ENCODE data around the gene PHACTR3.

Gene PHACTR3

GRCh38 chr20:59782986-59783640, 178.8 kb downstream of the PHACTR3 start:
- no peak for DNase-seq

DNA sequence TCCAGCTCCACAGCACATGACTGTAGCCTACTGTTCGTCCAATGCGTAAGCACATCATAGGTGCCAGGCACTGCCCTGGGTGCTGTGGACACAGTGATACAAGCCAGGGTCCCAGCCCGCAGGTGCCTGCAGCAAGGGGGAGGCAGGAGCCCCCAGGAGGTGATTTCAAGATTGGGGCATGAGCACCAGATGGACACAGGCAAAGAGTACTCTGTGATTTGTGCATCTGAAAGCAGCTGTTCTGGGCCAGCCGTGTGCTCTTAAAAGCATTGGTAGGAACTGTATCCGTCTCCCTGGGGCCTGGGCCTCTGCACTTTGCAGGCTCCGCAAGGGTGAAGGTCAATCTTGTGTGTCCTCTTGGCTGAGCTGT, 179.3 kb downstream of the PHACTR3 start:
- DNase-seq: no peak

DNA sequence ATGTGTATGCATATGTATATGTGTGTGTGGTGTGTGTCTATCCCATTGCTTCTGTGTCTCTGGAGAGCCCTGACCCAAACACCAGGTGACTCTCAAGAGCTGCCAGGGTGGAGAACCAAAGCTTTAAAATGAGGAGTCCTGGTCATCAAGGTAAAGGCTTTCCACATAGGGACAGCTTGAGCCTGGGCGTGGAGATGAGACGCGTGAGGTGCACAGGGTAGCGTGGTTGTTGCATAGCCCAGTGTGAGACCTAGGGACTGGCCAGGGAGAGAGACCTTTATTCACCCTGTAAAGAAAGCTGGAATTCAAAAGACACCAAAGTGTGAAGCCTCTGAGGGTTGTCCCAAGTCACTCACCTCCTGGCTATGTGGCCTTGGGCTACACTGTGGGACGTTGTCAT, 180.0 kb downstream of the PHACTR3 start:
- DNase-seq: no peak

GRCh38 chr20:59784791-59785668, 180.7 kb downstream of the PHACTR3 start:
- no peak for DNase-seq

DNA sequence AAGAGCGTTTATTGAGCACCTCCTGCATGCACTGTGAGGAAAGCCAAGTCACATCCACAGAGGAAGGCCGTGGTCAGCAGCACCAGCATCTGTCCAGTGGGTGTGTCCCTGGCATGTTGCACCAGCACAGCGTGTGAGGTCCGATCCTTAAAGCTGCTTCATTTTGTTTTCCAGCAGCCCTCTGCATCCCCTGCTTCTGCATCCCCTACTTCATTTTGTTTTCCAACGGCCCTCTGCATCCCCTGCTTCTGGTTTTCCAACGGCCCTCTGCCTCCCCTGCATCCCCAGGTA, 181.3 kb downstream of the PHACTR3 start:
- DNase-seq: no peak

DNA sequence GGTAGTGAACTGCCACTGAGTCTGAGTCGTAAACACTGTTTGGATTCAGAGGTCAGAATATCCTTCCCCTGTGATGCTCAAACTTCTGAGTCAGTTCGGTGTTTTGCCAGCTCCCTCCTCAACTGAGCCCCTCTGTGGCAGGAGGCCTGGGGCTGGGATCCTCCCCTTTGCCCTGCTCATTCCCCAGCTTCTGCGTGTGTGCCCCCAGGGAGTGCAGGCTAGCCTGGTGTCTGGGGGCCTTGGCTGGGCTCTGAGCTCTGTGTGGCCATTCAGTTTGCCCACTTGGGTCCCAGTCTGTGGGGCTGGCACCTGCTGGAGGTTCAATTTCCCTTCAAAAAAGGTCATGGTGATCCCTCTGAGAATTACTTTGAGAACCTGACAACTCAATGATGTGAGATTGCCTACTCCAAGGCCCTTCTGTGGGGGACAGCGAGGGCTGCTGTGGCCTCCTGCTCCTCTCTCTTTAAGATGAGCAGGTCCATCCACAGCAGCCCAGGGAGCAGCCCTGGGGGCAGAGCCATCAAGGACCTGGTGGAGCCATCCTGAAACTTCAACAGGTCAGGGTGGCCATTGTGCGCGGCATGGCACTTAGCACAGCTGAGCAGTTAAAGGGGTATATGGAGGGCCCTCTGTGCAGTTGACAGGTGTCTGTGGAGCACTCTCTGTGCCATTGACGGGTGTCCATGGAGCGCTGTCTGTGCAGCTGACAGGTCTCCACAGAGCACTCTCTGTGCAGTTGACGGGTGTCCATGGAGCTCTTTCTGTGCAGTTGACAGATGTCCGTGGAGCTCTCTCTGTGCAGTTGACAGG, 181.9 kb downstream of the PHACTR3 start:
- no peak for DNase-seq

- no peak for DNase-seq
Measured at GRCh38 chr20:59786801-59787537, 182.6 kb downstream of the PHACTR3 start.

DNA sequence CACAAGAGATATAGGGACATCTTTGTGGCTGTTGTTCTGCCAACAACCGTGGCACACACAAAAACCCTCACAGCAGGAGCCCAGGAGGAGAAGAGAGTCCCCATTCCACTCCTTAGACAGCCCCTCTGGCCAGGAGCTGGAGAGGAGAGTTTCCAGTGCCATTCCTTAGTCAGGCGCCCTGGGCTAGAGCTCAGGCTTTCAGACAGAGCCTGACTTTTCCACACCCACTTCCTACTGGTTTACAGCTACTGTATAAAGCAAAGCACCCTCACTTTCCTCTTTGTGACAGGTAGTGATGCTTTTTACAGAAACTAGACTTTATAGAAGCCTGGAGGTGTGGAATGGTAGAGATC, 183.2 kb downstream of the PHACTR3 start:
- DNase-seq: no peak

DNA sequence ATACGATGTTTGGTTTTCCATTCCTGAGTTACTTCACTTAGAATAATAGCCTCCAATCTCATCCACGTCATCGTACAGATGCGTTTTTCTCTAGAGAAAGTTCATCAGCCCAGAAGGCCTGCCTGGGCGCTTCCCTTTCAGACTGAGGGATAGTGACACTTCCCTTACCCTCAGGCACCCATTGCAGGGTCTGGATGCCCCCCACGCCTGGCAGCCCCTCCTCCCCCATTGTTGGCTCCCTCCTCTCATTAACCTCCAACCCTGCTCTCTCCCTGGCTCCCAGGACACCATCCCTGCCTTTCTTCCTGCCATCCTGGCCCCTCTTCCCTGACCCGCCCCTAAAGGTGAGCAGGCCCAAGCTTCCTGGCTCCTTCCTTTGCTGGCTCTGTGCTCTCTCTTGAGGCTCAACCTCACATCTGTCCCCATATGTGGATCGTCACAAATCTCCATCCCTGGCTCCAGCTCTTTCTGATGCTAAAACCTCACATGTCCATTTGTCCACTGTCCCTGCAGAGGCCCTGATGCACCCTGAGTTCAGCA, 183.9 kb downstream of the PHACTR3 start:
- DNase-seq: no peak

- no peak for DNase-seq
Measured at GRCh38 chr20:59788811-59789397, 184.6 kb downstream of the PHACTR3 start.

DNA sequence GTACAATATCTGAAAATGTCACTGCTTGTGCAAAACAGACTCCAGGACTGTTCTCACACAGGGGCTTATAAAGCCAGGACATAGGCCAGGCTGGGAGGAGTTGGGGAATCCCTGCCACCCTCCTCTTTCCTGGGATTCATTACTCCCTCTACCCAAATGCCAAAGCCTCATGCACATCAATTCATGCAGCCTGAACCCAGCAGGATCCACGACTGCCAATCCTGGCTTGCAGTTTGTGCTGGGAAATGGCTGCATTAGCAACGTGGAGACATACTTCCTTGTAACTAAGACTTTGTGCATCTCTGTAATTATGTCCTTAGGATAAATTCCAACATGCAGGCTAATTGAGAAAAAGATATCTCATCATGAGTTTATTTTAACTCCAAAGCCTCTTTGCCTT, 185.3 kb downstream of the PHACTR3 start:
- no peak for DNase-seq

DNA sequence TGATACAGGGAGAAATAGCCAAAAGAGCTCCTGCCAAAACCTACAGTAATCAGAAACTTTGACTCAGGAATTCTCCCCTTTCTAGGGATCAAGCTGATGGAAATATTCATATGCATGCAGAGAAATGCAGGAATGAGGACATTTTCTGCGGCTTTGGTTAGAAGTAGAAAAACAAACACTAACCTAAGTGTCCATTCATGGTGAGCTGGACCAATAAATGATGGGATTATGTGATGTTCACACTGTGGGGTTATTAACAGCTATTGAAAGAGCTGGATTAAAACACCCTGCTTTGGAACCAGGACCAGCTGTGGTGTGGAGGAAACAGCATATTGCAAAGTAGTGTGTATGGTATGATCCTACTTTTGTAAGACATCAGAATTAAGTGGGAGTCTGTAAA, 186.0 kb downstream of the PHACTR3 start:
- no peak for DNase-seq

- DNase-seq: no peak
Measured at GRCh38 chr20:59792300-59792699, 188.0 kb downstream of the PHACTR3 start.

DNA sequence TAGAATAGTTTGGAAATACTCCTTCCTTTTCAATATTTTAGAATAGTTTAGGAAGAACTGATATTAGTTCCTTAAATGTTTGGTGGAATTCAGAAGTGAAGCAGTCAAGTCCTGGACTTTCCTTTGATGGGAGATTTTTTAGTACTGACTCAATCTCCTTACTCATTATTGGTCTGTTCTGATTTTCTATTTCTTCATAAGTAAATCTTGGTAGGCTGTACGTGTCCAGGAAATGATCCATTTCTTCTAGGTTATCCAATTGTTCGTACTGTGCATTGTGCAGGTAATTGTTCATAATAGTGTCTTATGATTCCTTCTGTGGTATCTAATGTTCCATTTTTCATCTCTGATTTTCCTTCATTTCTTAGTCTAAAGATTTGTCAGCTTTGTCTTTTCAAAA, 190.2 kb downstream of the PHACTR3 start:
- no peak for DNase-seq

- DNase-seq: no peak
Measured at GRCh38 chr20:59800309-59800708, 196.0 kb downstream of the PHACTR3 start.

- DNase-seq: no peak
Measured at GRCh38 chr20:59802018-59802417, 197.7 kb downstream of the PHACTR3 start.

DNA sequence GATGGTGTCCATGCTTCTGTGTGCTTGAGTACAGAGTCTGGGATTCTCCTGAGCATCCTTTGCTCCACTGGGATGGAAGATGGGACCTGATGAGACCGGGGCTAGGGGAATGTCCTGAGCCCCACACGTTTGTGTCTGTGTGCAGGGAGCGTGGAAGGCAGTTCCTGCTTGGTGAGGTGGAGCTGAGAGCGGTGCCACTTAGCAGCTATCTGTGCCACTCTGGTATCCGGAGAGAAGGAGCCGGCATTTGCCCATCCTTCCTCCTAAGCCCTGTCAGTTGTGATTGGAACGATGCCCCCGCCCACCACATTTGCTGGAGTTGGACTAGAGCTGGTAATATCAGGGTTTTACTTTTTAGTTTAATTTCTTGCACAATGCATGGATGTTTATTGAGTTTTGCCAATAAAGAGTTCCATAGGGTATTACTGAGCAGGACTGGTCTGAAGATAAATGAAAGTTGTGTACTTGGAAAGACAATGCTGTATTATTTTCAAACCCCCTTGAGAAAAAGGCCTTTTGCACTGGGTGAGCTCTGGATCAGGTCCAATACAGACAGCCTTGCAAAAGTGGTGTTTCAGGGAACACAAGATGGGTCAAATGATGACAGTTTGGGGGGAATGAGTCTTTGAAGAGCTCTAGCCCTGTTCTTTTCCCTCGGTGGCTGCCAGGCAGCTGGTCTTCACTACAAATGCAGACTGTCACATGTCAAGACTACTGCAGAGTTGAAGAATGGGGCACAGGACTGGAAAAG, 198.3 kb downstream of the PHACTR3 start:
- DNase-seq: no peak

- no peak for DNase-seq
Measured at GRCh38 chr20:59804347-59804746, 200.0 kb downstream of the PHACTR3 start.

GRCh38 chr20:59804871-59805665, 200.7 kb downstream of the PHACTR3 start:
- DNase-seq: no peak

GRCh38 chr20:59805786-59806577, 201.6 kb downstream of the PHACTR3 start:
- no peak for DNase-seq
